ENCODE measurements around the gene OR51B4.
"Not testable (repeated sequence)": the region's sequence is repeated elsewhere in the genome, so short reads cannot be mapped to it uniquely, and the experiment has no call there.

OR51B4 gene

DNA sequence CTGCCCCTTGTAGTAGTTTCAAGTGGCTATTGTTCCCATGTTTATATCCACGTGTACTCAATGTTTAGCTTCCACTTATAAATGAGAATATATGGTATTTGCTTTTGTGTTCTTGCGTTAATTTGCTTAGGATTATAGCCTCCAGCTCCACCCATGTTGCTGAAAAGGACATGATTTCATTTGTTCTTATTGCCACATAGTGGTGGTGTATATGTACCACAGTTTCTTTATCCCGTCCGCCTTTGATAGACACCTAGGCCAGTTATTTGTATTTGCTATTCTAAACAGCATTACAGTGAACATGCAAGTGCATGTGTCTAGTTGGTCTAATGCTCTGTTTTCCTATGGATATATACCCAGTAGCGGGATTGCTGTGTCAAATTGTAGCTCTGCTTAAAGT is 15.5 kb upstream of the OR51B4 start:
- no peaks in the 10 kb centered on the region for H3K4me1 ChIP-seq (ENCODE audit: control insufficient read depth, insufficient read depth, low read length)

DNA sequence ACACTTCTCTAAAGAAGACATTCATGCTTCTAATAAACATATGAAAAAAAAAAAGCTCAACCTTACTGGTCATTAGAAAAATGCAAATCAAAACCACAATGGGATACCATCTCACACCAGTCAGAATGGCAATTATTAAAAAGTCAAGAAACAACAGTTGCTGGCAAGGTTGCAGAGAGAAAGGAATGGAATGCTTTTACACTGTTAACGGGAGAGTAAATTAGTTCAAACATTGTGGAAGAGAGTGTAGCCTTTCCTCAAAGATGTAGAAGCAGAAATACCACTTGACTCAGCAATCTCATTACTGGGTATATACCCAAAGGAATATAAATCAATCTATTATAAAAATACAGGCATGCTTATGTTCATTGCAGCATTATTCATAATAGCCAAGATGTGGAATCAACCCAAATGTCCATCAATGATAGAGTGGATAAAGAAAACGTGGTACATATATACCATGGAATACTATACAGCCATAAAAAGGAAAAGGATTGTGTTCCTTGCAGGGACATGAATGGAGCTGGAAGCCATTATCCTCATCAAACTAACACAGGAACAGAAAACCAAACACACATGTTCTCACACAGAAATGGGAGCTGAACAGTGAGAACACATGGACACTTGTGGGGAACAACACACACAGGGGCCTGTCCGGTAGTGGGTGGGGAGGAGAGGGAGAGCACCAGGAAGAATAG is 11.7 kb upstream of the OR51B4 start:
- not testable (repeated sequence) for H3K27me3 ChIP-seq (ENCODE audit: control insufficient read depth, insufficient read depth, low read length); H3K9ac ChIP-seq (ENCODE audit: low read length); H3K27ac ChIP-seq (ENCODE audit: low read depth, low read length); H3K9me3 ChIP-seq (ENCODE audit: control insufficient read depth, insufficient read depth, low read depth, low read length); H3K4me3 ChIP-seq (ENCODE audit: low read depth, low read length); H3K4me1 ChIP-seq (ENCODE audit: control insufficient read depth, insufficient read depth, low read length); H3K36me3 ChIP-seq (ENCODE audit: control insufficient read depth, insufficient read depth, low read length)

More for the DNA sequence above, 15.5 kb upstream of the OR51B4 start:
- Histone ChIP-seq H3K27me3 (ENCODE audit: control insufficient read depth, insufficient read depth, low read length) (no peaks in the 10 kb centered on the region), H3K9ac (ENCODE audit: low read length) (no peak overlapping the region), H3K36me3 (ENCODE audit: control insufficient read depth, insufficient read depth, low read length) (no peaks in the 10 kb centered on the region), H3K27ac (ENCODE audit: low read depth, low read length) (no peak overlapping the region), H3K4me3 (ENCODE audit: low read depth, low read length) (no peak overlapping the region), H3K9me3 (ENCODE audit: control insufficient read depth, insufficient read depth, low read depth, low read length) (no peaks in the 10 kb centered on the region)

DNA sequence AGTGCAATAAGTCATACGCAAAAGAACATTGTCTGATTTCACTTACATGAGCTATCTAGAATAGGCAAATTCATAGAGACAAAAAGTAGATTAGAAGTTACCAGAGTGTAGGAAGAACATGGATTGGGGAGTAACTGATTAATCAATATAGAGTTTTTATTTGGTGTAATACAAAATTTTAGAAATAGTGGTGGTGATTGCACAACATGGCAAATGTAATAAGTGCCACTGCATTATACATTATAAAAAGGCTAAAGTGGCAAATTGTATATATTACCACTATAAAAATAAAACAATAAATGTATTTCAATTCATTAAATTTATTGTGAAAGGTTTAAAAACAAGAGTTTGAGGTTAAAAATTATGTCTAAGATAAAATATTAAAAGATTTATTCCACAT is 8.7 kb upstream of the OR51B4 start:
- H3K27ac ChIP-seq (ENCODE audit: low read depth, low read length): no peak overlapping the region
- H3K4me1 ChIP-seq (ENCODE audit: control insufficient read depth, insufficient read depth, low read length): no peaks in the 10 kb centered on the region
- no peaks in the 10 kb centered on the region for H3K9me3 ChIP-seq (ENCODE audit: control insufficient read depth, insufficient read depth, low read depth, low read length)
- no peaks in the 10 kb centered on the region for H3K36me3 ChIP-seq (ENCODE audit: control insufficient read depth, insufficient read depth, low read length)
- no peak overlapping the region for H3K9ac ChIP-seq (ENCODE audit: low read length)
- no peaks in the 10 kb centered on the region for H3K27me3 ChIP-seq (ENCODE audit: control insufficient read depth, insufficient read depth, low read length)
- H3K4me3 ChIP-seq (ENCODE audit: low read depth, low read length): no peak overlapping the region

GRCh38 chr11:5307256-5308019 is 5.7 kb upstream of the OR51B4 start:
- no peaks in the 10 kb centered on the region for H3K36me3 ChIP-seq (ENCODE audit: control insufficient read depth, insufficient read depth, low read length)
- no peak overlapping the region for H3K27ac ChIP-seq (ENCODE audit: low read depth, low read length)
- no peaks in the 10 kb centered on the region for H3K9me3 ChIP-seq (ENCODE audit: control insufficient read depth, insufficient read depth, low read depth, low read length)
- H3K9ac ChIP-seq (ENCODE audit: low read length): no peak overlapping the region
- no peaks in the 10 kb centered on the region for H3K4me1 ChIP-seq (ENCODE audit: control insufficient read depth, insufficient read depth, low read length)
- H3K27me3 ChIP-seq (ENCODE audit: control insufficient read depth, insufficient read depth, low read length): no peaks in the 10 kb centered on the region
- H3K4me3 ChIP-seq (ENCODE audit: low read depth, low read length): no peak overlapping the region

DNA sequence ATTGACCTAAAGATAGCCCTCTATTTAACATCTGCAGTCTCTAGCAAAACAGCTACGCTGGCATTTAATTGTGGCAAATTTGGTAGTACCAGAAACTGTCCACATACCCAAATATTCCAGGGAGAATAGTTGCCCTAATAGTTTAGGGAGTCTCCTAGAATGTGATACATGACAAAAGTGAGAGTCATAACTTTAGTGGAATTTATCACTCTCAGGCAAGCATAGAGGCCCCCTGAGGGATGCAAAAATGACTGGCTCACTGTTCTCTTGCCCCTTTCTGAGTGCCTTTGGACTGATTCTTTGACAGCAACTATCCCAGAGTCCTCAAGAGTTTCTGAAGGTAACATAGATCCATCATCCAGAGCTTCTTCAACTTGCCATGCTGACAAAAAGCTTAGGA is 2.3 kb upstream of the OR51B4 start:
- Histone ChIP-seq H3K36me3 (ENCODE audit: control insufficient read depth, insufficient read depth, low read length) (no peaks in the 10 kb centered on the region), H3K9me3 (ENCODE audit: control insufficient read depth, insufficient read depth, low read depth, low read length) (no peaks in the 10 kb centered on the region)

DNA sequence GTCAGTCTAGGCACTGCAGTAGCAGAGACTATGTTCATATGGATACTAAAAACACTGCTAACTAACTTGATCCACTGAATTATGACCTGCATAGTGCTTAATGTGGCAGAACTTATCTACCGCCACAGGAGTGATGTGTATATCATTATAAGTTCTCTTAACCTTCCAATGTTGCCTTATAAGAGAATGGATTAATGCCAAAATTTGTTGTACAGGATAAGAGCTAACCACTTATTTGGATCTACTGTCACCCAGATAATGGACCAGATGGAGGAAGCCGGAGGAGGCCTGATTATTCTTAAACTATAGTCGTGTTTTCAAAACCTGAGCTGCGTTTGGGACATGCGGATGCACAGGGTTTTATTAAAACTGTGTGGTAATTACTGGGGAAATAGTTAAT is 1.9 kb upstream of the OR51B4 start:
- Histone ChIP-seq H3K9me3 (ENCODE audit: control insufficient read depth, insufficient read depth, low read depth, low read length) (no peaks in the 10 kb centered on the region), H3K27me3 (ENCODE audit: control insufficient read depth, insufficient read depth, low read length) (no peaks in the 10 kb centered on the region), H3K27ac (ENCODE audit: low read depth, low read length) (no peak overlapping the region), H3K36me3 (ENCODE audit: control insufficient read depth, insufficient read depth, low read length) (no peaks in the 10 kb centered on the region), H3K4me3 (ENCODE audit: low read depth, low read length) (no peak overlapping the region), H3K9ac (ENCODE audit: low read length) (no peak overlapping the region), H3K4me1 (ENCODE audit: control insufficient read depth, insufficient read depth, low read length) (no peaks in the 10 kb centered on the region)

More for the DNA sequence above, 2.3 kb upstream of the OR51B4 start:
- Histone ChIP-seq H3K4me1 (ENCODE audit: control insufficient read depth, insufficient read depth, low read length) (no peaks in the 10 kb centered on the region), H3K27me3 (ENCODE audit: control insufficient read depth, insufficient read depth, low read length) (no peaks in the 10 kb centered on the region), H3K27ac (ENCODE audit: low read depth, low read length) (no peak overlapping the region), H3K4me3 (ENCODE audit: low read depth, low read length) (no peak overlapping the region), H3K9ac (ENCODE audit: low read length) (no peak overlapping the region)

DNA sequence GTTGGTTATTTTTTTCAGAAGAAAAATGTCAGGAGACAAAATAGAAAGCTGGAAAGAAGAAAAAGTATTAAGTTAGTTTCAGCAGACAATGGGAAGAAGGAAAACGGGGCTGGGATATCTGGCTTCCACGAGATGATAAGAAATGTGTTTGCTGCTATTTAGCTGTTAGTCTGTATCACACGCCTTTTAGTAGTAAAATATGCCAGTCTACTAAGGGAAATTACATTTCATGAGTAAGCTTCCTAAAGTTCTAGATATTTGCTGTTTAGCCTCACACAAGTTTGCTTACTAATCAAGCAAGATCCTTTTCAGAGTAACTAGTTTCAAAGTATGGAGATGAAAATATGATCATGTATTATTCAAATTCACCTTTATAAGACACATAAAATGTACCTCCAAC is 1.5 kb downstream of the OR51B4 start:
- Histone ChIP-seq H3K4me3 (ENCODE audit: low read depth, low read length) (no peak overlapping the region), H3K9me3 (ENCODE audit: control insufficient read depth, insufficient read depth, low read depth, low read length) (no peaks in the 10 kb centered on the region), H3K4me1 (ENCODE audit: control insufficient read depth, insufficient read depth, low read length) (no peaks in the 10 kb centered on the region), H3K36me3 (ENCODE audit: control insufficient read depth, insufficient read depth, low read length) (no peaks in the 10 kb centered on the region), H3K9ac (ENCODE audit: low read length) (no peak overlapping the region), H3K27ac (ENCODE audit: low read depth, low read length) (no peak overlapping the region), H3K27me3 (ENCODE audit: control insufficient read depth, insufficient read depth, low read length) (no peaks in the 10 kb centered on the region)

DNA sequence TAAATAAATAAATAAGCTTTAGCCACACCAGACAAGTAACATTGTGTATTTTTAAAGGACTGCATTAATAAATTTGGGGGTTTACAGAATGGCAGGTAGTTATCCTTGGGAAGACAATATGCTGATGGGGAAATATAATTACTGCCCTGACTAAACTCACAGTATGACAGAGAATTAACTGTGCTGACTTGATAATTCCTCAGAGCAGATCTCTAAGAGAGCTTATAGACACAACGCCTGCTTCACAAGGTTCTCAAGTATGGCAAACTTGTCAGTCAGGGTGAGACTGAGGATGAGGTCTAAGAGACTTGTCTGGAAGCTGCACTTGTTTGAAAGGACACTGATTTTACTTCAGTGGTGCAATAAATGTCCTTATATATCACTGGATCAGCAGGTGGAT is 3.3 kb downstream of the OR51B4 start:
- Histone ChIP-seq H3K27ac (ENCODE audit: low read depth, low read length) (no peak overlapping the region), H3K27me3 (ENCODE audit: control insufficient read depth, insufficient read depth, low read length) (no peaks in the 10 kb centered on the region), H3K4me1 (ENCODE audit: control insufficient read depth, insufficient read depth, low read length) (no peaks in the 10 kb centered on the region), H3K9ac (ENCODE audit: low read length) (no peak overlapping the region), H3K4me3 (ENCODE audit: low read depth, low read length) (no peak overlapping the region), H3K9me3 (ENCODE audit: control insufficient read depth, insufficient read depth, low read depth, low read length) (no peaks in the 10 kb centered on the region), H3K36me3 (ENCODE audit: control insufficient read depth, insufficient read depth, low read length) (no peaks in the 10 kb centered on the region)

DNA sequence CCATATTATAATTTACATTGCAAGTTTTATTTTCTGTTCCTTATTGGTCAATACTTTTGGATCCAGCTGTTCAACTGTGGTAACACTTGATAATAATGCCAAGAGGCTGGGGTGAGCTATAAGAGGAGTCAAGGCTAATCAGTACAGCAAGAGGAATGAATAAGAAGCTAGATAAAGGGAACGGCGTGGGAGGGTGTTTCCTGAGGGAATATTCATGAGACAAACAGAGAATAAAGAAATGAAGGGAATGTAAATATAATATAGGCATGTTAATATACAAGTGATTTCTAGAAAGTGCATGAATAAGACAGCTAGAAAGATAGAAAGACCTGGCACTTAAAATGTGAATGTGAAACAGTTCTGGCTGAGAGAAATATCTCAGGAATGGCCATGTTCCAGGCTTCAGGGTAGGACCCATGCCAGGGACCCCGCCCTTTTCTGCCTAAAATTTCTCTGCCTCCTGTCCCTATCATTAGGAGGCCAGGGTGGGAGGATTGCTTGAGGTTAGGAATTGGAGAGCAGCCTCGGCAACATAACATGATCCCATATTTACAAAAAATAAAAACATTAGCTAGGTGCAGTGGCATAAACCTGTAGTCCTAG is 3.9 kb downstream of the OR51B4 start:
- no peaks in the 10 kb centered on the region for H3K27me3 ChIP-seq (ENCODE audit: control insufficient read depth, insufficient read depth, low read length)
- no peak overlapping the region for H3K9ac ChIP-seq (ENCODE audit: low read length)
- no peaks in the 10 kb centered on the region for H3K4me1 ChIP-seq (ENCODE audit: control insufficient read depth, insufficient read depth, low read length)
- H3K27ac ChIP-seq (ENCODE audit: low read depth, low read length): no peak overlapping the region
- H3K4me3 ChIP-seq (ENCODE audit: low read depth, low read length): no peak overlapping the region
- H3K9me3 ChIP-seq (ENCODE audit: control insufficient read depth, insufficient read depth, low read depth, low read length): no peaks in the 10 kb centered on the region
- H3K36me3 ChIP-seq (ENCODE audit: control insufficient read depth, insufficient read depth, low read length): no peaks in the 10 kb centered on the region

- not testable (repeated sequence) for H3K9me3 ChIP-seq (ENCODE audit: control insufficient read depth, insufficient read depth, low read depth, low read length); H3K4me3 ChIP-seq (ENCODE audit: low read depth, low read length); H3K36me3 ChIP-seq (ENCODE audit: control insufficient read depth, insufficient read depth, low read length); H3K4me1 ChIP-seq (ENCODE audit: control insufficient read depth, insufficient read depth, low read length); H3K27ac ChIP-seq (ENCODE audit: low read depth, low read length); H3K9ac ChIP-seq (ENCODE audit: low read length); H3K27me3 ChIP-seq (ENCODE audit: control insufficient read depth, insufficient read depth, low read length)
These were observed 7.3 kb downstream of the OR51B4 start for GRCh38 chr11:5294342-5294995.

GRCh38 chr11:5293028-5293427 is 8.7 kb downstream of the OR51B4 start:
- H3K9me3 ChIP-seq (ENCODE audit: control insufficient read depth, insufficient read depth, low read depth, low read length): no peaks in the 10 kb centered on the region
- no peak overlapping the region for H3K9ac ChIP-seq (ENCODE audit: low read length)
- H3K4me1 ChIP-seq (ENCODE audit: control insufficient read depth, insufficient read depth, low read length): no peaks in the 10 kb centered on the region
- no peak overlapping the region for H3K27ac ChIP-seq (ENCODE audit: low read depth, low read length)
- no peaks in the 10 kb centered on the region for H3K27me3 ChIP-seq (ENCODE audit: control insufficient read depth, insufficient read depth, low read length)
- H3K4me3 ChIP-seq (ENCODE audit: low read depth, low read length): no peak overlapping the region
- no peaks in the 10 kb centered on the region for H3K36me3 ChIP-seq (ENCODE audit: control insufficient read depth, insufficient read depth, low read length)
